ENCODE data around the gene AFF3.

- TF ChIP-seq CTCF (IDR thresholded peaks at IDR 0.05) = no peak
- no peak for TF ChIP-seq EP300 (IDR thresholded peaks at IDR 0.05)
- no peak for TF ChIP-seq POLR2A (IDR thresholded peaks at IDR 0.05)
- TF ChIP-seq POLR2AphosphoS5 (IDR thresholded peaks at IDR 0.05) = no peak
These were observed 260.3 kb downstream of the AFF3 start for GRCh38 chr2:99881901-99882591.

Data from stomach (tissue), 4 donors.